22Rv1 (cell line): Measurements from ENCODE around the gene OR5H6.

Experiments
- CTCF ChIP-seq: fragments of 450-650 bp; IDR thresholded peaks from 2 replicates; pipeline ENCODE4 v1.5.1; 2017; ENCODE audit warnings: mild to moderate bottlenecking
- ZFX ChIP-seq: fragments of 450-650 bp; IDR thresholded peaks from 2 replicates; pipeline ENCODE4 v1.6.1; 2017; ENCODE audit warnings: antibody characterized with exemption, borderline replicate concordance

- TF ChIP-seq CTCF (no peak), ZFX (no peak)
Measured at GRCh38 chr3:98233468-98233867, 30.6 kb upstream of the OR5H6 start.
